ENCODE results near the gene PARVA. TPM values are rescaled to one million over a fixed set of nuclear protein-coding genes. Genes with fewer than 3 reads are reported as not detected.

PARVA gene
- total RNA-seq, 1 experiment from 2014 or later: 18.1 TPM

- Histone ChIP-seq H3T11ph (ENCODE audit: low read length) (no peak overlapping the region), H4K5ac (ENCODE audit: insufficient read length, low read depth, low read length) (no peak overlapping the region), H3K79me2 (ENCODE audit: insufficient read depth, low read length) (no peaks in the 10 kb centered on the region), H4K20me1 (ENCODE audit: control insufficient read depth, insufficient read depth, insufficient read length) (no peaks in the 10 kb centered on the region), H3K27ac (ENCODE audit: insufficient read length, low read depth, low read length) (no peak overlapping the region), H4K8ac (replicated peaks; ENCODE audit: insufficient read length, low read depth, low read length) (no peak overlapping the region), H3K23ac (ENCODE audit: insufficient read length, low read depth, low read length) (no peak overlapping the region), H2BK5ac (ENCODE audit: insufficient read length, low read length) (no peak overlapping the region), H4K91ac (ENCODE audit: insufficient read length, low read depth, low read length) (no peak overlapping the region), H3K4me1 (ENCODE audit: insufficient read depth, low read length) (no peaks in the 10 kb centered on the region), H2AK5ac (ENCODE audit: insufficient read length, low read length) (no peak overlapping the region), H3K18ac (ENCODE audit: insufficient read length, low read depth, low read length) (no peak overlapping the region), H3K27me3 (ENCODE audit: insufficient read depth, low read length) (peaks cover 2% of the 10 kb centered on the region; the same call in 1 of the 2 replicates), H3K9me3 (ENCODE audit: control insufficient read depth, low read depth, low read length) (no peaks in the 10 kb centered on the region), H3K14ac (ENCODE audit: insufficient read depth, low read length) (no peak overlapping the region), H2BK15ac (ENCODE audit: low read depth, low read length) (no peak overlapping the region), H2BK120ac (ENCODE audit: low read depth, low read length, poor library complexity, severe bottlenecking) (no peak overlapping the region), H2AFZ (ENCODE audit: low read length) (no peak overlapping the region), H3K4me2 (ENCODE audit: insufficient read depth, insufficient read length, low read length) (no peak overlapping the region), H3K4ac (ENCODE audit: low read depth, low read length) (no peak overlapping the region), H3K9ac (ENCODE audit: extremely low read depth, insufficient read length, low read length) (no peak overlapping the region), H3K23me2 (ENCODE audit: insufficient read length, low read depth, low read length, poor library complexity, severe bottlenecking) (no peaks in the 10 kb centered on the region), H3K79me1 (ENCODE audit: insufficient read depth, low read depth, low read length, poor library complexity, severe bottlenecking) (no peaks in the 10 kb centered on the region), H2BK12ac (ENCODE audit: insufficient read length, low read depth, low read length) (no peak overlapping the region), H3K56ac (ENCODE audit: insufficient read length, low read depth, low read length) (no peak overlapping the region), H2BK20ac (ENCODE audit: low read depth, low read length, poor library complexity, severe bottlenecking) (no peak overlapping the region)
- Mint-ChIP-seq H3K27me3 (ENCODE audit: low read depth) (no peaks in the 10 kb centered on the region), H3K4me1 (peaks cover 4% of the 10 kb centered on the region in 2 experiments), H3K36me3 (ENCODE audit: insufficient read depth in 1 of 3, low read depth in 3 of 3) (peaks cover 4 to 8% (median 4%) of the 10 kb centered on the region in 3 experiments; a peak in 4 of 7 replicates), H3K9me3 (peaks cover 0 to 4% of the 10 kb centered on the region in 2 experiments; a peak in 4 of 5 replicates), H3K4me3 (no peak overlapping the region), H3K27ac (no peak overlapping the region)
- no peak for DNase-seq
- TF ChIP-seq CTCF (conservative IDR thresholded peaks at IDR 0.05): no peak
- no CpG with 5 or more reads among the region's 4 CpGs for WGBS (ENCODE audit: extremely low coverage, insufficient read length, low lambda C conversion rate)
These were observed 83.1 kb downstream of the PARVA start for GRCh38 chr11:12460466-12460865.
